PC-9 (cell line): ENCODE data around the gene MYD88. TPM values are rescaled to one million over a fixed set of nuclear protein-coding genes. Genes with fewer than 3 reads are reported as not detected.
A peak's percentile ranks its signal among the peaks of the same experiment; 100 is the strongest.
"Not testable (repeated sequence)": the region's sequence is repeated elsewhere in the genome, so short reads cannot be mapped to it uniquely, and the experiment has no call there.

Source experiments
- BruUV-seq: library from RNA; stranded (reverse); fragments of 400-500 nt; replicated peaks from 2 replicates; lab custom pipeline; 2021; lab: Mats Ljungman, UMichigan
- CTCF ChIA-PET: fragments of 300-600 bp; sonication (Branson Sonifier 250); formaldehyde crosslinking; loops from one replicate; lab custom pipeline; 2022; ENCODE audit warnings: antibody characterized with exemption; lab: Charles Lee
- POLR2A ChIA-PET: fragments of 300-600 bp; sonication (Branson Sonifier 250); formaldehyde crosslinking; loops from one replicate; lab custom pipeline; 2022; ENCODE audit warnings: antibody characterized with exemption; ENCODE audit not compliant: unreplicated experiment; lab: Charles Lee
- DNase-seq, 2 experiments: peaks; one replicate each; pipeline versions ENCODE4 v3.0.0 to v3.0.0-alpha.2; 2015 to 2022; ENCODE audit warnings: mixed read lengths in 1 of 2
- H2AFZ ChIP-seq: fragments of 200-600 bp; sonication (generic); 2 replicates; pipeline ENCODE4 v1.8.1; 2017; ENCODE audit warnings: antibody characterized with exemption
- H3F3A ChIP-seq: fragments of 200-600 bp; sonication (generic); 2 replicates; pipeline ENCODE4 v1.8.1; 2017; ENCODE audit warnings: antibody characterized with exemption, mild to moderate bottlenecking, low read depth; ENCODE audit not compliant: insufficient read depth
- H3K27ac ChIP-seq: fragments of 200-600 bp; sonication (generic); 2 replicates; pipeline ENCODE4 v1.6.1; 2016; ENCODE audit warnings: mixed run types
- H3K27me3 ChIP-seq: fragments of 200-600 bp; sonication (generic); 2 replicates; pipeline ENCODE4 v1.6.1; 2016; ENCODE audit warnings: low read depth, mixed run types; ENCODE audit not compliant: insufficient read depth
- H3K36me3 ChIP-seq: fragments of 200-600 bp; sonication (generic); 2 replicates; pipeline ENCODE4 v1.6.1; 2016; ENCODE audit warnings: low read depth, mixed run types
- H3K4me1 ChIP-seq: fragments of 200-600 bp; sonication (generic); replicated peaks from 2 replicates; pipeline ENCODE4 v1.6.1; 2016; ENCODE audit warnings: mixed run types; ENCODE audit not compliant: insufficient read depth
- H3K4me2 ChIP-seq: fragments of 200-600 bp; sonication (generic); 2 replicates; pipeline ENCODE4 v1.6.1; 2017; ENCODE audit warnings: mixed run types
- H3K4me3 ChIP-seq: fragments of 200-600 bp; sonication (generic); 2 replicates; pipeline ENCODE4 v1.6.1; 2016; ENCODE audit warnings: mixed run types
- H3K79me2 ChIP-seq: fragments of 200-600 bp; sonication (generic); 2 replicates; pipeline ENCODE4 v1.6.1; 2017; ENCODE audit warnings: low read depth, mixed run types
- H3K9me2 ChIP-seq: fragments of 200-600 bp; sonication (generic); 2 replicates; pipeline ENCODE4 v1.8.1; 2017; ENCODE audit warnings: mild to moderate bottlenecking; ENCODE audit not compliant: insufficient read depth
- H3K9me3 ChIP-seq: fragments of 200-600 bp; sonication (generic); 2 replicates; pipeline ENCODE4 v1.8.1; 2016; ENCODE audit warnings: low read depth; ENCODE audit not compliant: insufficient read depth
- H4K20me1 ChIP-seq: fragments of 200-600 bp; sonication (generic); 2 replicates; pipeline ENCODE4 v1.8.1; 2017; ENCODE audit not compliant: insufficient read depth
- EZH2 ChIP-seq: fragments of 200-600 bp; sonication (generic); IDR thresholded peaks from 2 replicates; pipeline ENCODE4 v1.8.0; 2017; ENCODE audit warnings: antibody characterized with exemption, low read depth
- intact Hi-C: fragments of 100-400 bp; cut with micrococcal nuclease; formaldehyde crosslinking; loops from one replicate; pipeline ENCODE4 v1.10.0; 2022; ENCODE audit not compliant: unreplicated experiment
- total RNA-seq: library from RNA; stranded (reverse); gene quantifications from 2 replicates; pipeline ENCODE4 v1.2.3, GENCODE V29; 2021
- TF ChIP-seq, protein P1 (sequence below): fragments of 200-600 bp; sonication (generic); conservative IDR thresholded peaks from 2 replicates; pipeline ENCODE4 v1.6.1; 2017; ENCODE audit warnings: mixed run types, antibody characterized with exemption, mild to moderate bottlenecking, moderate library complexity

The MYD88 gene
- total RNA-seq, 1 experiment from 2014 or later, result 25.0 TPM

DNA sequence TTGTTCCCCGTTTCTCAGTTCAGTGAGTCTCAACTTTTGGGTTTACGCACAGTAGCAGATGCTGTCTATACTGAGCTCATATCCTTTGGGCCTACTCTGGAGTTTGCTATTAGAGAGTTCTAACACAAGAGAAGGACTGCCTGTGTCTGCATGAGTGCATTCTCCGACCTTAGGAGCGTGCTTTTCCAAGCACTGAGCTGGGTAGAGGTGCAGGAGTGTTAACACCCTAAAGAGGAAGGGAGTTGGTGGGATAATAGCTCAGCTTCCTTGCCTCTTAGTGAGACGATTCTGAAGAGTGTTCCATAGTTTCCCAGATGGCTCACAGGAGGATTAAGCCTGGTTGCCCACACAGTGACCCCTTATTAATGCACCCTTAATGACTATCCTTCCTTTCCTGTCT lies 20.0 kb downstream of the MYD88 start:
- Histone ChIP-seq H3K9me2 (no peaks in the 10 kb centered on the region), H3K79me2 (no peaks in the 10 kb centered on the region), H3K27me3 (no peaks in the 10 kb centered on the region), H3K36me3 (no peaks in the 10 kb centered on the region), H2AFZ (no peak overlapping the region), H3F3A (peaks cover 35% of the 10 kb centered on the region), H3K27ac (no peak overlapping the region), H3K4me3 (no peak overlapping the region), H3K4me2 (no peak overlapping the region), H3K9me3 (no peaks in the 10 kb centered on the region), H3K4me1 (peaks cover 45% of the 10 kb centered on the region), H4K20me1 (no peaks in the 10 kb centered on the region)
- POLR2A ChIA-PET, result no interaction called here
- no peak for DNase-seq
- TF ChIP-seq, protein P1, sequence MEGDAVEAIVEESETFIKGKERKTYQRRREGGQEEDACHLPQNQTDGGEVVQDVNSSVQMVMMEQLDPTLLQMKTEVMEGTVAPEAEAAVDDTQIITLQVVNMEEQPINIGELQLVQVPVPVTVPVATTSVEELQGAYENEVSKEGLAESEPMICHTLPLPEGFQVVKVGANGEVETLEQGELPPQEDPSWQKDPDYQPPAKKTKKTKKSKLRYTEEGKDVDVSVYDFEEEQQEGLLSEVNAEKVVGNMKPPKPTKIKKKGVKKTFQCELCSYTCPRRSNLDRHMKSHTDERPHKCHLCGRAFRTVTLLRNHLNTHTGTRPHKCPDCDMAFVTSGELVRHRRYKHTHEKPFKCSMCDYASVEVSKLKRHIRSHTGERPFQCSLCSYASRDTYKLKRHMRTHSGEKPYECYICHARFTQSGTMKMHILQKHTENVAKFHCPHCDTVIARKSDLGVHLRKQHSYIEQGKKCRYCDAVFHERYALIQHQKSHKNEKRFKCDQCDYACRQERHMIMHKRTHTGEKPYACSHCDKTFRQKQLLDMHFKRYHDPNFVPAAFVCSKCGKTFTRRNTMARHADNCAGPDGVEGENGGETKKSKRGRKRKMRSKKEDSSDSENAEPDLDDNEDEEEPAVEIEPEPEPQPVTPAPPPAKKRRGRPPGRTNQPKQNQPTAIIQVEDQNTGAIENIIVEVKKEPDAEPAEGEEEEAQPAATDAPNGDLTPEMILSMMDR, result no peak
- no peak for TF ChIP-seq EZH2
- CTCF ChIA-PET, result no interaction called here
- no TSS peak for BruUV-seq
- intact Hi-C loops, result no loop called here

DNA sequence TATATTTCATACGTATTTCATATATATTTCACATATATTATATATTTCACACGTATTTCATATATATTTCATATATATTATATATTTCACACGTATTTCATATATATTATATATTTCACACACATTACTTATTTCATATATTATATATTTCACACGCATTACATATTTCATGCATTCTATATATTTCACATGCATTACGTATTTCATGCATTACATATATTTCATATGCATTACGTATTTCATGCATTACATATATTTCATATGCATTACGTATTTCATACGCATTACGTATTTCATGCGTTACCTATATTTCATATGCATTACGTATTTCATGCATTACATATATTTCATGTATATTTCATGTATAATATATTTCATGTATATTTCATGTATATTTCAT lies 22.2 kb downstream of the MYD88 start:
- CTCF ChIA-PET, POLR2A ChIA-PET, DNase-seq, H3K79me2 ChIP-seq, H3K36me3 ChIP-seq, H2AFZ ChIP-seq, H3K27me3 ChIP-seq, H3K27ac ChIP-seq, H3K9me3 ChIP-seq, H3K4me3 ChIP-seq, H3K9me2 ChIP-seq, BruUV-seq, intact Hi-C loops, H4K20me1 ChIP-seq, H3K4me2 ChIP-seq: not testable (repeated sequence)
- peaks cover 34% of the 10 kb centered on the region for H3F3A ChIP-seq
- H3K4me1 ChIP-seq, result peaks cover 33% of the 10 kb centered on the region

DNA sequence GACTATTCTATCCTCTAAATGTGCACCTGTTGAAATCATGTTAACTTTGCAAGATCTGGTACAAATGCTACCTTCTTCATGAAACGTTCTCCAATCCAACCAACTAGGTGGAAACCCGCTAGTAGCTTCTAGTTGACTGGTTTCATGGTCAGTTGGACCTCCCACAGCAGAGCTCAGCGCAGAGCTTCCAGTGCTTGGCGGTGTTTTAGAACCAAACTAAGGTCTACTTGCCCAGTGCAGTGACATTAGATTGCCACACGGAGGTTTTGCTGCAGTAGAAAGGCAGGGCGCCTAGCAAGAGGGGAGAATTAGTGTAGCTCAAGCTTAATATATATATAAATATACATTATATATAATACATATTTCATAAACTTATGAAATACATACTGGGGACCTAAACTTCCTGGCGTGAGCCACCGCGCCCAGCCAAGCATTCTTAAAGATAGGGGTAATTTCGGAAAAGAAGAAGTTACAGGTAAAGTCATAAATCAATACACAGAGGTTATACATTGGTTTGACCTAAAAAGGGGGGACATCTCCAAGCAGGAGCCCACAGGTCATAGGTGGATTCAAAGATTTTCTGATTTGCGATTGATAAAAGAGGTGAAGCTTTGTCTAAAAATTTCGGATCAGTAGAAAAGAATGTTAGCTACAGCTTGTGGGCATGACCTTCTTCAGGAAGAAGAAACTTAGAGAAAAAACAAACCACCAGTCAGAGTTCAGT lies 24.8 kb downstream of the MYD88 start:
- intact Hi-C loops, result no loop called here
- ChIA-PET POLR2A (interaction anchor here (0.7 kb wide), 3 partner anchors 8 to 333 kb away, joined by 8 to 10 read pairs (median 9); partner anchors contain the start of genes ACAA1 and EXOG), CTCF (interaction anchor here (0.8 kb wide), 1 partner anchor 22 kb away, joined by 5 read pairs; no protein-coding TSS in a partner anchor)
- TF ChIP-seq EZH2, result no peak
- TF ChIP-seq, protein P1, result no peak
- Histone ChIP-seq H3F3A (peaks cover 22% of the 10 kb centered on the region), H3K4me3 (no peak overlapping the region), H3K9me3 (no peaks in the 10 kb centered on the region), H3K4me2 (peak overlapping the region; percentile 88; the same call in 1 of the 2 replicates), H3K36me3 (no peaks in the 10 kb centered on the region), H3K4me1 (peaks cover 26% of the 10 kb centered on the region), H3K9me2 (no peaks in the 10 kb centered on the region), H3K27ac (peak overlapping the region; percentile 96; the same call in 1 of the 2 replicates), H2AFZ (no peak overlapping the region), H4K20me1 (no peaks in the 10 kb centered on the region), H3K27me3 (no peaks in the 10 kb centered on the region), H3K79me2 (peaks cover 26% of the 10 kb centered on the region)
- no peak for DNase-seq
- no TSS peak for BruUV-seq
